Measurements from ENCODE around the gene OR7C1. TPM values are rescaled to one million over a fixed set of nuclear protein-coding genes. Genes with fewer than 3 reads are reported as not detected.
A peak's percentile ranks its signal among the peaks of the same experiment; 100 is the strongest.
"Not testable (repeated sequence)": the region's sequence is repeated elsewhere in the genome, so short reads cannot be mapped to it uniquely, and the experiment has no call there.

Gene OR7C1
- under 1 TPM; 0.06 to 0.12 (median 0.11) TPM for polyA plus RNA-seq (ENCODE audit: insufficient read length in 3 of 3)
- long read RNA-seq, donor 1: 0 reads
- long read RNA-seq, donor 2: 0 reads
- long read RNA-seq, donor 3: 0 reads
- long read RNA-seq, donor 4: 0 reads
- long read RNA-seq, donor 5: 0 reads
- long read RNA-seq, donor 6: 0 reads
- long read RNA-seq, donor 7: 0 reads
- long read RNA-seq, donor 8: 0 reads
- long read RNA-seq, donor 9: 0 reads
- long read RNA-seq, donor 10: 0 reads
- long read RNA-seq, donor 11: 0 reads
- long read RNA-seq, donor 12: 0 reads
- long read RNA-seq, donor 13: 0 reads
- long read RNA-seq, donor 14: 0 reads
- long read RNA-seq, donor 15: 0 reads
- long read RNA-seq, donor 16, full-length matches to known transcripts: 1 of 1 reads
- long read RNA-seq, donor 16, partial matches to known transcripts: 0 of 1 reads
- long read RNA-seq, donor 16, other reads (novel, unspliced or antisense): 0 of 1 reads

DNA sequence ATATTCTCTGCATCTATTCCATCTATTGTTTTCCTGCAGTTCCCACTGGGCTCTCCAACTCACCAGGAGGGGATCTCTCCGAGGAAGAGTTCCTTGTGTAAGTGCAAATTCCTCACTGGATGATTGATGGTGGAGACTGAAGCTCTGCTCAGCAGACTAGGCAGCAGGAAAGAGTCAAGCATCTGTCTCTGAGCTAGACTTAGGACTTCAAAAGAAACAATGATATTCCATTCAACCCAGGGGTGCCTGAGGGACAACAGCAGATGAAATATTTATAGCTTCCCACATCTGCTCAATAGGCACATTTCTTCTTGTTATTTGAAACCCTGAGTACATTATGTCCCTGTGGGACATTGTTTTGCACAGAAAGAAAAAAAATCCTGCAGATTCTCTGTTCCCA is at the start of gene OR7C1, which contains the start of gene OR7A5:
Gene OR7C1, minus strand, starts transcription at position 175 of the 400 bp plus-strand sequence. CDS start 35,049 bp downstream, outside the sequence.
Gene OR7A5, minus strand, starts transcription at position 175 of the 400 bp plus-strand sequence. CDS start 6,944 bp downstream, outside the sequence.
- peak; percentile 55 for DNase-seq

DNA sequence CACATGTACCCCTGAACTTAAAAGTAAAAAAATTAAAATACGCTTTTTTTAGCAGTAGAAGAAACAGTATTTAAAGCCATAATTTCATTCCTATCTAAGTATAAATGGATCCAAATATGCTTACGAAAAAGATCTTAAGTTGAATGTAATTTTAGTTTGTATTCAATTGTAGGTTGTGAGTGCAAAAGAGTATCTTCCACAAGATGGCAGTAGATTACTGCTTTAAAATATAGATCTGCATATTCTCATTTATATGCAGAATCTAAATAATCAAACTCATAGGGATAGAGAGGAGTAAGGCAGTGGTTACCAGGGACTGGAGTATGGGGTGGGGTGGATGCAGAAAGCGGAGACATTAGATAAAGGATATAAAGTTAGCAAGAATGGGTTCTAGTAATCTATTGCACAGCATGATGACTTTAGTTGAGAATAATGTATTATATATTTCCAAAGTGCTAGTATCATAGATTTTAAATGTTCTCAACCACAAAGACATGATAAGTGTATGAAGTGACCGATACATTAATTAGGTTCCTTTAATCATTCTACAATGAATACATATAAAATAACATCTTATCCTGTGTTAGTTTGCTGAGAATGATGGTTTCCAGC is 36.7 kb upstream of the OR7C1 start:
- DNase-seq: no peak

- DNase-seq: no peak
Measured at GRCh38 chr19:14868497-14868896, 33.5 kb upstream of the OR7C1 start.

- DNase-seq: no peak
Measured at GRCh38 chr19:14848822-14849221, 13.8 kb upstream of the OR7C1 start, which contains the start of gene OR7A10. Gene OR7A10, minus strand, starts transcription at chr19:14848922. Its CDS starts 7,045 bp downstream, at chr19:14841877.

DNA sequence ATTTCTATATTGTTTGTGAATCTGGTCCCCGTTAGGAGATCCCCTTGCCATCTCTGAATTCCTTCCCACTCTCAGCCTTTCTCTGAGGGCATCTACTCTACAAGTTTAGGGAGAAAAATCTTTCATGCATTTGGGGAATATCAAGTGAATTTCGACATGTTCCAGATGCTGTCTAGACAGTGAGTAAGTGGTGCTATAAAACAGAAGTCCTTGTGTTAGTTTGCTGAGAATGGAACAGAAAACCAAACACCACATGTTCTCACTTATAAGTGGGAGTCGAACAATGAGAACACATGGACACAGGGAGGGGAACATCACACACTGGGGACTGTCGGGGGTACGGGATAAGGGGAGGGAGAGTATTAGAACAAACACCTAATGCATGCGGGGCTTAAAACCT is 8.6 kb upstream of the OR7C1 start:
- DNase-seq: peak; percentile 45

DNA sequence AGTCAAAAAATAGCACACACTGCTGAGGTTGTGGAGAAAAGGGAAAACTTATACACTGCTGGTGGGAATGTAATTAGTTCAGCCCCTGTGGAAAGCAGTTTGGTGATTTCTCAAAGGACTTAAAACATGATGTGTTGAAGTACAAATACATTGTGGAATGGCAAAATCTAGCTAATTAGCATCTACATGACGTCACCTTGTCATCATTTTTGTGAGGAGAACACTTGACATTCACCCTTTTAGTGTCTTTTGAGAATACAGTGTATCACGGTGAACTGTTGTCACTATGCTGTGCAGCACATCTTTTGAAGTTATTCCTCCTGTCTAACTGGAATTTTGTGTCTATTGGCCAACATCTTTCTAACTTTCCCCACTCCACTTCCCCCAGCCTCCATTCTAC is 8.2 kb upstream of the OR7C1 start:
- DNase-seq: no peak

- no peak for DNase-seq
Measured at GRCh38 chr19:14840206-14840605, 5.2 kb upstream of the OR7C1 start.

- DNase-seq: no peak
Measured at GRCh38 chr19:14837391-14837790, 2.4 kb upstream of the OR7C1 start.

DNA sequence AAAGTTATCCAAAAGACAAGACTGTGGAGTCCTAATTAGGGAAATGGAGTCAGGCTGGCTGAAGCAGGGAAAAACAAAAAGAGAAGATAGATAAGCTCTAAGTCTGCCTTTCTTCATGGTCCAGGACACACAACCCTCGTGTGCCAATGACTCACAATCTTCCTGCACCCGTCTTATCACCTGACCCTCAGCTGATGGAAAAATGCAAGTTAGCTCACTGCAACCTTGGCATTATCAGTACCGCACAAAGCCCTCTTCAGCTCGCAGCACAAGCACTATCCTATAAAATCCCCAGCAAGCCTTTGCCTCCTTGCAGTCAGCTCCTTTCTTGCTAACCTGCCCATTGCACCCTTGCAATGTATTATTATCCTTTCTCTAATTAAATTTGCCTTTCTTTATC is 4.3 kb downstream of the OR7C1 start:
- DNase-seq: no peak

GRCh38 chr19:14826006-14826405 is 9.0 kb downstream of the OR7C1 start:
- DNase-seq: no peak

- no peak for DNase-seq
Measured at GRCh38 chr19:14821937-14822336, 13.0 kb downstream of the OR7C1 start.

GRCh38 chr19:14818588-14818987 is 16.4 kb downstream of the OR7C1 start:
- DNase-seq: no peak

- no peak for DNase-seq
Measured at GRCh38 chr19:14817052-14817451, 17.9 kb downstream of the OR7C1 start.

DNA sequence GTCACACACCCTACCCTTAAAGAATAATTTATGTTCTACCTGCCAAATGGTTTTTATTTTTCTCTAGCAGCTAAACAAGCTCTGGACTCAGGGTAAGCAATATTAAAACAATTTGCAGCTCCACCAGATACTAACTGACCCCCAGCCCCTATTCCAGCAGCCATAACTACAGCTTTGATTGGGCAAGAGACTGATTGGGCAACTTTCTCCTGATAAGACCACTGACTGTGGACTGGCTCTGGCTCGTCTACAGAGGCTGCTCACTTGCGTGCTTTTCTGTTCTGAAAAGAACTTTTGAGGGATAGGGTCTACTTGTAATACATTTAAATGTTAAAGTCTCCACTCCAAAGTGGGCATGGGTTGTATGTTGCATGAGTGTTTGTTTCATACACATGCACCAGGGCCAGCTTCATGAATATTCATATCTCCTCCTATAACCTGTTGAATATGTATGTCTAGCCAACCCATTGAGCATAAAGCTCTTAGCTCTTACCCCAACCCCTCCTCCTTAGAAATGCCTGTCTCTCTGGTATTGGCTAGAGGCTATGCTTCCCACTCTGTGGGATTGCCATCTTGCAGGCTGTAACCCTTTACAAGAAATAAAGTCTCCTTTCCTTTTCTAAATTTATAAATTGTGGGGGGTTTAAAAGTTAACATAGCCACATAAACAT is 19.9 kb downstream of the OR7C1 start:
- DNase-seq: no peak

GRCh38 chr19:14809272-14810057 is 25.5 kb downstream of the OR7C1 start:
- DNase-seq: no peak

DNA sequence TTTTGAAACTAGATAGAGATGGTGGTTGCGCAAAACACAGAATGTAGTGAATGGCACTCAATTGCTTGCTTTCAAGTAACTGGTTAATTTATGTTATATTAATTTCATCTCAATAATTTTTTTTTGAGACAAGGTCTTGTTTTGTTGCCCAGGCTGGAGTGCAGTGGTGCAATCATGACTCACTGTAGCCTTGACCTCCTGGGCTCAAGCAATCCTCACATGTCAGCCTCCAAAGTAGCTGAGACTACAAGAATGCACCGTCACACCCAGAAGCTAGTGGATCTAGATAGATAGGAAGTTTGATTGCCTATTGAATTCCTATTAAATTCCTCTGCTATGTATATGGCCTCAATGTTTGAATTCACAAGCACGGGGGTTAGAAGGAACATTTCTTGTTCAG is 30.2 kb downstream of the OR7C1 start:
- DNase-seq: no peak

GRCh38 chr19:14798760-14799159 is 36.2 kb downstream of the OR7C1 start:
- no peak for DNase-seq

DNA sequence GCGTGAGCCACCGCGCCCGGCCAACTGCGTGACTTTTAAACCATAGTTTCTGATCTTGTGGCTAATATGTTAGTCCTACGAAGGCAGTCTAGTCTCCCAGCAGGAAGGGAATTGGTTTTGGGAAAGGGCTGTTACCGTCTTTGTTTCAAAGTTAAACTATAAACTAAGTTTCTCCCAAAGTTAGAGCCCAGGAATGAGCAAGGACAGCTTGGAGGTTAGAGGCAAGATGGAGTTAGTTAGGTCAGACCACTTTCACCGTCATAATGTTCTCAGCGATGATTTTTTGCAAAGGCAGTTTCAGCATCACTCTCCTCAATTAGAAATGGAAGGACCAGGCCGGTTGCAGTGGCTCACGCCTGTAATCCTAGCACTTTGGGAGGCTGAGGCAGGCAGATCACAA is 39.0 kb downstream of the OR7C1 start:
- DNase-seq: no peak

GRCh38 chr19:14795078-14795721 is 39.8 kb downstream of the OR7C1 start:
- no peak for DNase-seq

GRCh38 chr19:14792250-14792649 is 42.7 kb downstream of the OR7C1 start:
- DNase-seq: not testable (repeated sequence)

GRCh38 chr19:14786421-14786851 is 48.5 kb downstream of the OR7C1 start:
- no peak for DNase-seq
